K562 (cell line): ENCODE results near the gene RERE. TPM values are rescaled to one million over a fixed set of nuclear protein-coding genes. Genes with fewer than 3 reads are reported as not detected.

Experiments
- BACH1 ChIP-seq: fragments of 200-800 bp; sonication (Bioruptor generic); IDR thresholded peaks from 2 replicates; pipeline ENCODE4 v1.6.1; 2016; ENCODE audit warnings: missing genetic modification characterization, missing compliant biosample characterization
- C11orf30 ChIP-seq: fragments of 450-650 bp; IDR thresholded peaks from 2 replicates; pipeline ENCODE4 v1.6.1; 2016; ENCODE audit warnings: low read depth, mild to moderate bottlenecking
- CBX8 ChIP-seq: fragments of 200-600 bp; sonication (generic); IDR thresholded peaks from 2 replicates; pipeline ENCODE4 v1.6.1; 2012; ENCODE audit warnings: borderline replicate concordance, mixed run types, low read depth, mild to moderate bottlenecking, moderate library complexity, mixed read lengths, low read length, control low read depth, inconsistent platforms; ENCODE audit not compliant: poor library complexity, severe bottlenecking; ENCODE audit errors: extremely low read depth
- CCAR2 ChIP-seq: fragments of 200-400 bp; formaldehyde crosslinking; IDR thresholded peaks from 2 replicates; pipeline ENCODE4 v1.6.1; 2017; ENCODE audit warnings: mild to moderate bottlenecking, low read depth, low read length
- DPF2 ChIP-seq: fragments of 450-650 bp; IDR thresholded peaks from 2 replicates; pipeline ENCODE4 v1.6.1; 2016
- PHF21A ChIP-seq: fragments of 450-650 bp; IDR thresholded peaks from 2 replicates; pipeline ENCODE4 v1.6.1; 2017; ENCODE audit warnings: low read depth, borderline replicate concordance
- PYGO2 ChIP-seq: fragments of 450-650 bp; IDR thresholded peaks from 2 replicates; pipeline ENCODE4 v1.6.1; 2016; ENCODE audit warnings: mild to moderate bottlenecking, missing genetic modification characterization, moderate library complexity, missing compliant biosample characterization
- TSC22D4 ChIP-seq: fragments of 450-650 bp; IDR thresholded peaks from 2 replicates; pipeline ENCODE4 v1.6.1; 2016; ENCODE audit warnings: missing genetic modification characterization, missing biosample characterization, control low read depth
- ZNF175 ChIP-seq: fragments of 200-800 bp; sonication (Bioruptor generic); IDR thresholded peaks from 2 replicates; pipeline ENCODE4 v1.6.1; 2016; ENCODE audit warnings: low read depth, mild to moderate bottlenecking, missing genetic modification characterization, missing compliant biosample characterization
- polyA plus RNA-seq, 8 experiments: library from polyadenylated mRNA; depleted of rRNA in 4 of 8; stranded (reverse) in 5 of 8; unstranded in 3 of 8; fragments of >200 nt; fragmentation: Nextera tagmentation in 2 of 8; fragmentation: Illumina TruSeq in 1 of 8; extraction: Ambion mirVana in 2 of 8; extraction: Trizol in 1 of 8; gene quantifications; 2 replicates each; pipeline versions ENCODE4 v1.2.1 to v1.2.3, GENCODE V29; 2011 to 2014; ENCODE audit warnings: inconsistent platforms in 1 of 8, missing spikeins in 1 of 8
- total RNA-seq, 7 experiments: library from RNA; depleted of rRNA in 6 of 7; stranded (reverse); fragments of >200 nt in 6 of 7; fragmentation: Illumina TruSeq in 2 of 7; extraction: Trizol in 2 of 7; gene quantifications; 2 replicates each; pipeline versions ENCODE4 v1.2.1 to v1.2.3, GENCODE V29; 2011 to 2021; ENCODE audit warnings: low replicate concordance in 1 of 7
- TF ChIP-seq, protein P1 (sequence below), 3 experiments: fragments of 200-800 bp in 1 of 3; sonication (Bioruptor generic) in 1 of 3; sonication (generic) in 1 of 3; formaldehyde crosslinking in 1 of 3; IDR thresholded peaks; 2 replicates each; pipeline versions ENCODE4 v1.6.1 to v1.8.0; 2016 to 2022; ENCODE audit warnings: mild to moderate bottlenecking in 2 of 3, missing compliant biosample characterization in 2 of 3, missing genetic modification characterization in 2 of 3, missing genetic modification reagents in 1 of 3
- TF ChIP-seq, protein P2 (sequence below): fragments of 450-650 bp; IDR thresholded peaks from 2 replicates; pipeline ENCODE4 v1.6.1; 2016; ENCODE audit warnings: borderline replicate concordance
- TF ChIP-seq, protein P3 (sequence below), 2 experiments: fragments of 150-350 bp in 1 of 2; IDR thresholded peaks; 2 replicates each; pipeline ENCODE4 v1.6.1; 2012 to 2016; ENCODE audit warnings: low read depth in 2 of 2, low read length in 2 of 2, mild to moderate bottlenecking in 1 of 2, moderate library complexity in 1 of 2

Gene RERE
- total and polyA plus RNA-seq, 9 of the 15 experiments (the other 6 are each of a cell fraction or from before 2014, with no cell fraction given), result 3.0 to 51.5 (median 13.4) TPM

DNA sequence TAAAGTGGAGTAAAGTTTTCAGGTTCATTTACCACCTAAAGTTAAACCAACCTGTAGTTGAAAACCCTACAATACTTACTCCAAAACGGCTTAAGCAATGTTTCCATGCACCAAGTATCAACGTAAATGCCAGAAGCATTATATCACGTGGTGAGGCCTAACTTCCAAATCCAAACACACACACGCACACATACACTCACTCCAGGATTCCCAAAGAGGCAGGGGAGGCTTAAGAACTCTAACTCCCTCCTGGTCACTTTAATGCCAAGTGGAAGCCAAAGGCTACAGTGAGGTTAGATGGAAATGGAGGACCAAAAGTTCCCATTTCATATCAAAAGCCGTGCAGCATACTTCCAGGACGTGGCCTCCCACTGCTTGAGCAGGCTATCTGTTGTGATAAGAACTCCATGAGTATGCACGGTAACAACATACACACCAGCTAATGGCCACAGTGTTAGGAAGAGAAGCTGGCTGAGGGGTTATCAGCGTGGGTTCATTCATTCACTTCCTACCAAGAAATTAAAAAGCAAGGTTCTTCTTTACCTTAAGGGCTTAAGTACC is 275.4 kb downstream of the RERE start (continued):
- TF ChIP-seq BACH1 (no peak), ZNF175 (CRISPR knock-in tag) (peak; percentile 55; the same call in 1 of the 2 replicates), TSC22D4 (tag) (no peak), DPF2 (peak; percentile 98), PHF21A (no peak), PYGO2 (peak; percentile 46; the same call in 1 of the 2 replicates), CCAR2 (no peak), CBX8 (no peak), C11orf30 (no peak)
- TF ChIP-seq, protein P1, sequence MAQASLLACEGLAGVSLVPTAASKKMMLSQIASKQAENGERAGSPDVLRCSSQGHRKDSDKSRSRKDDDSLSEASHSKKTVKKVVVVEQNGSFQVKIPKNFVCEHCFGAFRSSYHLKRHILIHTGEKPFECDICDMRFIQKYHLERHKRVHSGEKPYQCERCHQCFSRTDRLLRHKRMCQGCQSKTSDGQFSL (CRISPR knock-in tag; IDR thresholded peaks at IDR 0.05), result no peak
- TF ChIP-seq, protein P1 (tag; IDR thresholded peaks at IDR 0.05), result no peak
- TF ChIP-seq, protein P2, sequence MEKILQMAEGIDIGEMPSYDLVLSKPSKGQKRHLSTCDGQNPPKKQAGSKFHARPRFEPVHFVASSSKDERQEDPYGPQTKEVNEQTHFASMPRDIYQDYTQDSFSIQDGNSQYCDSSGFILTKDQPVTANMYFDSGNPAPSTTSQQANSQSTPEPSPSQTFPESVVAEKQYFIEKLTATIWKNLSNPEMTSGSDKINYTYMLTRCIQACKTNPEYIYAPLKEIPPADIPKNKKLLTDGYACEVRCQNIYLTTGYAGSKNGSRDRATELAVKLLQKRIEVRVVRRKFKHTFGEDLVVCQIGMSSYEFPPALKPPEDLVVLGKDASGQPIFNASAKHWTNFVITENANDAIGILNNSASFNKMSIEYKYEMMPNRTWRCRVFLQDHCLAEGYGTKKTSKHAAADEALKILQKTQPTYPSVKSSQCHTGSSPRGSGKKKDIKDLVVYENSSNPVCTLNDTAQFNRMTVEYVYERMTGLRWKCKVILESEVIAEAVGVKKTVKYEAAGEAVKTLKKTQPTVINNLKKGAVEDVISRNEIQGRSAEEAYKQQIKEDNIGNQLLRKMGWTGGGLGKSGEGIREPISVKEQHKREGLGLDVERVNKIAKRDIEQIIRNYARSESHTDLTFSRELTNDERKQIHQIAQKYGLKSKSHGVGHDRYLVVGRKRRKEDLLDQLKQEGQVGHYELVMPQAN, result peak; percentile 32; the same call in 1 of the 2 replicates
- TF ChIP-seq, protein P3, sequence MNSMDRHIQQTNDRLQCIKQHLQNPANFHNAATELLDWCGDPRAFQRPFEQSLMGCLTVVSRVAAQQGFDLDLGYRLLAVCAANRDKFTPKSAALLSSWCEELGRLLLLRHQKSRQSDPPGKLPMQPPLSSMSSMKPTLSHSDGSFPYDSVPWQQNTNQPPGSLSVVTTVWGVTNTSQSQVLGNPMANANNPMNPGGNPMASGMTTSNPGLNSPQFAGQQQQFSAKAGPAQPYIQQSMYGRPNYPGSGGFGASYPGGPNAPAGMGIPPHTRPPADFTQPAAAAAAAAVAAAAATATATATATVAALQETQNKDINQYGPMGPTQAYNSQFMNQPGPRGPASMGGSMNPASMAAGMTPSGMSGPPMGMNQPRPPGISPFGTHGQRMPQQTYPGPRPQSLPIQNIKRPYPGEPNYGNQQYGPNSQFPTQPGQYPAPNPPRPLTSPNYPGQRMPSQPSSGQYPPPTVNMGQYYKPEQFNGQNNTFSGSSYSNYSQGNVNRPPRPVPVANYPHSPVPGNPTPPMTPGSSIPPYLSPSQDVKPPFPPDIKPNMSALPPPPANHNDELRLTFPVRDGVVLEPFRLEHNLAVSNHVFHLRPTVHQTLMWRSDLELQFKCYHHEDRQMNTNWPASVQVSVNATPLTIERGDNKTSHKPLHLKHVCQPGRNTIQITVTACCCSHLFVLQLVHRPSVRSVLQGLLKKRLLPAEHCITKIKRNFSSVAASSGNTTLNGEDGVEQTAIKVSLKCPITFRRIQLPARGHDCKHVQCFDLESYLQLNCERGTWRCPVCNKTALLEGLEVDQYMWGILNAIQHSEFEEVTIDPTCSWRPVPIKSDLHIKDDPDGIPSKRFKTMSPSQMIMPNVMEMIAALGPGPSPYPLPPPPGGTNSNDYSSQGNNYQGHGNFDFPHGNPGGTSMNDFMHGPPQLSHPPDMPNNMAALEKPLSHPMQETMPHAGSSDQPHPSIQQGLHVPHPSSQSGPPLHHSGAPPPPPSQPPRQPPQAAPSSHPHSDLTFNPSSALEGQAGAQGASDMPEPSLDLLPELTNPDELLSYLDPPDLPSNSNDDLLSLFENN (IDR thresholded peaks at IDR 0.05; ENCODE audit: low read depth in 2 of 2, low read length in 2 of 2), result peak in 1 of 2 experiments; percentile 79; a peak in 2 of 4 replicates
